ENCODE measurements around the gene STX1B. TPM values are rescaled to one million over a fixed set of nuclear protein-coding genes. Genes with fewer than 3 reads are reported as not detected.

The STX1B gene
- total RNA-seq, 2 experiments from 2014 or later, result 0.47 to 2.1 TPM

GRCh38 chr16:30982548-30983288, 27.7 kb downstream of the STX1B start:
- intact Hi-C loops (cut with micrococcal nuclease; ENCODE audit: unreplicated experiment), result loop anchor here (10.0 kb wide), 1 partner anchor 312 kb away; no protein-coding TSS in a partner anchor
- DNase-seq (ENCODE audit: low spot score), result no peak
- POLR2A ChIA-PET, result no interaction called here

GRCh38 chr16:30980959-30981358, 29.5 kb downstream of the STX1B start:
- Histone ChIP-seq H2AFZ (ENCODE audit: low read length) (no peak overlapping the region), H3K36me3 (ENCODE audit: insufficient read depth, low read length) (peaks cover 91% of the 10 kb centered on the region), H3K4me3 (ENCODE audit: low read depth, low read length, poor library complexity, severe bottlenecking) (no peak overlapping the region), H3K9me3 (ENCODE audit: low read length) (no peaks in the 10 kb centered on the region), H3K4me2 (ENCODE audit: low read length) (no peak overlapping the region), H3K27ac (ENCODE audit: low read depth, low read length, poor library complexity, severe bottlenecking) (no peak overlapping the region), H3K9me2 (ENCODE audit: insufficient read depth, low read length) (no peaks in the 10 kb centered on the region), H4K20me1 (ENCODE audit: insufficient read depth, low read length) (no peaks in the 10 kb centered on the region), H3K4me1 (ENCODE audit: insufficient read depth, low read length, poor library complexity, severe bottlenecking) (no peaks in the 10 kb centered on the region), H3K79me2 (ENCODE audit: insufficient read depth, low read depth, low read length) (no peaks in the 10 kb centered on the region)
- TF ChIP-seq CTCF (conservative IDR thresholded peaks at IDR 0.05; ENCODE audit: low read length), result no peak
- no peak for TF ChIP-seq EZH2phosphoT487 (IDR thresholded peaks at IDR 0.05; ENCODE audit: borderline replicate concordance, low read depth, low read length)
- ChIA-PET CTCF (ENCODE audit: unreplicated experiment) (no interaction called here), POLR2A (no interaction called here)
- no TSS peak for BruUV-seq (replicated peaks)
- intact Hi-C loops (cut with micrococcal nuclease; ENCODE audit: unreplicated experiment), result loop anchor here (10.0 kb wide), 1 partner anchor 314 kb away; no protein-coding TSS in a partner anchor
- DNase-seq (ENCODE audit: low spot score), result no peak

More at GRCh38 chr16:30982548-30983288, 27.7 kb downstream of the STX1B start:
- TF ChIP-seq EZH2phosphoT487 (IDR thresholded peaks at IDR 0.05; ENCODE audit: borderline replicate concordance, low read depth, low read length), result no peak
- Histone ChIP-seq H2AFZ (ENCODE audit: low read length) (no peak overlapping the region), H3K9me2 (ENCODE audit: insufficient read depth, low read length) (no peaks in the 10 kb centered on the region), H3K4me3 (ENCODE audit: low read depth, low read length, poor library complexity, severe bottlenecking) (no peak overlapping the region), H3K36me3 (ENCODE audit: insufficient read depth, low read length) (peaks cover 83% of the 10 kb centered on the region), H4K20me1 (ENCODE audit: insufficient read depth, low read length) (no peaks in the 10 kb centered on the region), H3K4me2 (ENCODE audit: low read length) (no peak overlapping the region), H3K79me2 (ENCODE audit: insufficient read depth, low read depth, low read length) (no peaks in the 10 kb centered on the region), H3K4me1 (ENCODE audit: insufficient read depth, low read length, poor library complexity, severe bottlenecking) (no peaks in the 10 kb centered on the region), H3K27ac (ENCODE audit: low read depth, low read length, poor library complexity, severe bottlenecking) (no peak overlapping the region), H3K9me3 (ENCODE audit: low read length) (no peaks in the 10 kb centered on the region)
- no TSS peak for BruUV-seq (replicated peaks)
- CTCF ChIA-PET (ENCODE audit: unreplicated experiment), result interaction anchor here (0.5 kb wide), 1 partner anchor 12 kb away, joined by 4 read pairs; no protein-coding TSS in a partner anchor

GRCh38 chr16:30980434-30980833, 30.0 kb downstream of the STX1B start:
- no peak overlapping the region for H3K27ac ChIP-seq (ENCODE audit: low read depth, low read length, poor library complexity, severe bottlenecking)
- H4K20me1 ChIP-seq (ENCODE audit: insufficient read depth, low read length), result no peaks in the 10 kb centered on the region
- no peak for DNase-seq (ENCODE audit: low spot score)
- no peak overlapping the region for H3K4me3 ChIP-seq (ENCODE audit: low read depth, low read length, poor library complexity, severe bottlenecking)
- H3K4me1 ChIP-seq (ENCODE audit: insufficient read depth, low read length, poor library complexity, severe bottlenecking), result no peaks in the 10 kb centered on the region
- H3K9me2 ChIP-seq (ENCODE audit: insufficient read depth, low read length), result no peaks in the 10 kb centered on the region
- peaks cover 91% of the 10 kb centered on the region for H3K36me3 ChIP-seq (ENCODE audit: insufficient read depth, low read length)
- CTCF ChIA-PET (ENCODE audit: unreplicated experiment), result no interaction called here
- TF ChIP-seq EZH2phosphoT487 (IDR thresholded peaks at IDR 0.05; ENCODE audit: borderline replicate concordance, low read depth, low read length) (no peak), CTCF (conservative IDR thresholded peaks at IDR 0.05; ENCODE audit: low read length) (no peak)
- intact Hi-C loops (cut with micrococcal nuclease; ENCODE audit: unreplicated experiment), result loop anchor here (10.0 kb wide), 1 partner anchor 314 kb away; no protein-coding TSS in a partner anchor
- no peak overlapping the region for H3K4me2 ChIP-seq (ENCODE audit: low read length)
- H2AFZ ChIP-seq (ENCODE audit: low read length), result no peak overlapping the region
- H3K79me2 ChIP-seq (ENCODE audit: insufficient read depth, low read depth, low read length), result no peaks in the 10 kb centered on the region
- no peaks in the 10 kb centered on the region for H3K9me3 ChIP-seq (ENCODE audit: low read length)
- BruUV-seq (replicated peaks), result TSS peak; percentile 47
- POLR2A ChIA-PET, result no interaction called here
